Stimulated activated CD8-positive, alpha-beta memory T cell treated with anti-CD3 and anti-CD28 coated beads, Interleukin-4, amount 100 ng/mL, for 1 hour (primary cell): ENCODE data around the gene HOXB6.

Source experiments
- DNase-seq, 2 donors: peaks; one replicate each; pipeline ENCODE4 v3.0.0-alpha.2; 2020; ENCODE audit warnings: low read depth in 2 of 2, low spot score in 1 of 2

Gene HOXB6

GRCh38 chr17:48624118-48624517 is 19.3 kb upstream of the HOXB6 start:
- DNase-seq, result no peak

GRCh38 chr17:48623583-48623982 is 18.8 kb upstream of the HOXB6 start:
- no peak for DNase-seq

GRCh38 chr17:48622857-48623256 is 18.1 kb upstream of the HOXB6 start:
- DNase-seq, result no peak

- no peak for DNase-seq
Measured at GRCh38 chr17:48621410-48622392, 16.9 kb upstream of the HOXB6 start.

- DNase-seq, result no peak
Measured at GRCh38 chr17:48620461-48621139, 15.8 kb upstream of the HOXB6 start.

GRCh38 chr17:48619826-48620449 is 15.2 kb upstream of the HOXB6 start:
- DNase-seq, result no peak

GRCh38 chr17:48618256-48618896 is 13.6 kb upstream of the HOXB6 start:
- DNase-seq, result peak; percentile 61 to 72

- DNase-seq, result no peak
Measured at GRCh38 chr17:48617471-48618255, 12.9 kb upstream of the HOXB6 start.

GRCh38 chr17:48616717-48617470 is 12.1 kb upstream of the HOXB6 start:
- no peak for DNase-seq

- DNase-seq, result no peak
Measured at GRCh38 chr17:48615963-48616716, 11.4 kb upstream of the HOXB6 start.

GRCh38 chr17:48615047-48615962 is 10.5 kb upstream of the HOXB6 start, which contains the start of gene HOXB8:
Gene HOXB8, minus strand, starts transcription at chr17:48615292. Its CDS starts 588 bp downstream, at chr17:48614704.
- DNase-seq, result no peak

GRCh38 chr17:48613862-48614694 is 9.3 kb upstream of the HOXB6 start:
- no peak for DNase-seq

- no peak for DNase-seq
Measured at GRCh38 chr17:48612854-48613691, 8.3 kb upstream of the HOXB6 start.

- no peak for DNase-seq
Measured at GRCh38 chr17:48612456-48612853, 7.7 kb upstream of the HOXB6 start.

- no peak for DNase-seq
Measured at GRCh38 chr17:48611681-48612455, 7.1 kb upstream of the HOXB6 start.
